Activated naive CD4-positive, alpha-beta T cell (primary cell): Measurements from ENCODE around the gene TNPO3.
"Not testable (repeated sequence)": the region's sequence is repeated elsewhere in the genome, so short reads cannot be mapped to it uniquely, and the experiment has no call there.

ENCODE experiments used
- DNase-seq, 4 experiments: peaks; one replicate each; lab custom pipeline; 2025; lab: John Stamatoyannopoulos, UW

The TNPO3 gene

DNA sequence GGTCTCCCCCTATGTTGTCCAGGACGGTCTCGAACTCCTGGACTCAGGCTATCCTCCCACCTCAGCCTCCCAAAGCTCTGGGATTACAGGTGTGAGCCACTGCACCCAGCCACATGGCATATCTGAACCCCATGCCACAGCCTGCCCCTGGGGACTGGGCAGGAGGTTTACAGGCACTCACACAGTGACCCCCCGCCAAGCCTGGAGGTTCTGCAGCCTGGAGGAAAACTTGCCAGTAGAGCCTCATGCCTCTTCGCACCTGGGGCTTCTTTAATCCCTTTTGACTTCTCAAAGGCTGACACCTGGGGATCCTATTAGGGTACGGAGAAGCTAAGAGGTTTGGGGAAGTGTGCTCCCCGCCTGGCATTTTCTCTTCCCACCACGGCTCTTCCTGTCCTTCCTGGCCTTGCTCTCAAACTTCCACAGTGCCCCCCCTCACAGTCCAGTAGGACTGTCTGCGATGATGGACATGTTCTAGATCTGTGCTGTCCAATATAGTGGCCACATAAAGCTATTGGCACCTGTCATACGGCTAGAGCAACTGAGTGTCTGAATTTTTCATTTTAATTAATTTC, 133.0 kb downstream of the TNPO3 start:
- no peak for DNase-seq

DNA sequence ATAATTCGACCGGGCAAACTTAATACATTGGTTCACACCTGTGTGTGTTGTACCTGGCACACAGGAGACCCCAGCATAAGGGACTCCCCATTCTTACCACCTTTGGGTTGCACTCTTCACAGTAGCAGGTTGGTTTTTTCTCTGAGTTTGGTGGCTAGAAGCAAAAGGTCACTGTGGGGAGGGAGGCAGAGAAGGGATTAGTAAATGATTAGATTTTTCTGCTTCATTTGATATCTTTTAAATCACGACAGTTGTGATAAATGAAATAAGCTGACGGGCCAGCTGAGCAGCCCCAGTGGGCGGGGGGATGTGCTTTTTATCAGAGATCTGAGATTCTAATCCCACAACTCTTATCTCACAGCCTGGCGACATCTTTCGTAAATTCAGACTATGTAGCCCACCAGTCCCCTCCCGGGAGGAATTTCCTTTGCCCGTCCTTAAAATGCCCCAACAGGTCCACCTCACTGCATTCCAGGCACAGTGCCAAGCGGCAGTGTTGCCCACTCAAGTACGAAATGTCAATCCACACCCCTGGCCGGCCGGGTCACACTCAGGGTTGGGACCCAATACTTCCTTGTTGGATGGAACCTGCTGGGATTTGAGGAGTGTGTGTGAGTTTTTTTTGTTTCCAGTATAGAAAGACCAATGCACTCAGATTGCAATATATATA, 133.9 kb downstream of the TNPO3 start:
- DNase-seq: no peak

DNA sequence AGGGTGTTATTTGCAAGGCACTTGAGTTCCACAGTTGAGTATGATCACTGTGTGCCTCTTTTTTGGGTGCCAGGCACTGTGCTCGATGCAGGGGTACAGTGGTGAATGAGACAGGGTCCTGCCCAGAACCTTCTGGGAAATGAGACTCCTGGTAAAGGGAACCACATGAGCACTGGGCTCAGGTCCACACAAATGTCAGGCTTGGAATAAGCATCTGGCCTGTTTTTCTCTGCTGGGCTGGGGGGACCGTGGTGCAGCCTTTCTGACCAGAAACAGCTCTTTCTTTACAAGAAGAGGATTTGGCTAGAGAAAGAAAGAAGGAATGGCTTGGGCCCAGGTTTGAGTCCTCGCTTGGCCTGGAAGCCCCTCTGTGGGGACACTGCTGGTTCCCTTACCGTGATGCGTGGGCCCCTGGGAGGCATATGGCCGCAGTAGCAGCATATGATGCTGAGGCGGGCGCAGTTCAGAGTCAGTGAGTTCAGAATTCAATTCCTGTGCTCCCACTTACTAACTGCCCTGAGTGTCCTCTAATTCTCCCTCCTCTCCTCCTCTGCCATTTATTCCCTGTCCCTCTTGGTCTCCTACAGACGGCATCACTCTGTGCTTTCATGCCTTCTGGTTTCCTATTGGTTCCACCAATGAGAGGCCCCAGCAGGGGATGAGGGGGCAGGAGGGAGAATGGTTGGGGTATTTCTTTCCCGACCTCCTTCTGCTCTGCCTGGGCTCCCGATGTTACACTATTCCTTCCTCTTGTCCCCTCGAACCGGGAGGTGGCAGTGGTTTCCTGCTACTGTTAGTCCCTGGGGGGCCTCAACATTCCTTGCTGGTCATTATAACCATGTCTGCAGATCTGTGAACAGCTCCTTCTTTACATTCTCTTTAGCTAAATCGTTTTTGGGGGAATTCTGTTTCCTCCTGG, 134.8 kb downstream of the TNPO3 start:
- no peak for DNase-seq

DNA sequence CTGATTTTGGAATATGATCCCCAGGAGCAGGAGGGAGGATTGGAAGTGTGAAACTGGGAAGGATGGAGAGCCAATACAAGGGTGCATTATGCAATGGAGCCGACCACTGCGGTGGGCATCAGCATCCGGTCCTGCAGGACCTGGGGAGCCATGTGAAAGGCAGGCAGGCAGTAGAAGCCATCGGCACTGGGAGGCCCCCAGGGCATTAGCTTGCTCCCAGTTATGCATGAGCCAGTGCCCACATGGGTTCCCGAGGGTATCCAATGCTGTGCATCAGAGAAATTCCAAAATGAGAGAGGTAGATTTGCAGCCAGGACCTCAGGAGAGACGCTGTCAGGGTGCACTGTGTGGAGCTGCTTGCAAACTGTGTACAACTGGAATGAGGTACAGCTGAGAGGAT, 135.7 kb downstream of the TNPO3 start:
- no peak for DNase-seq

DNA sequence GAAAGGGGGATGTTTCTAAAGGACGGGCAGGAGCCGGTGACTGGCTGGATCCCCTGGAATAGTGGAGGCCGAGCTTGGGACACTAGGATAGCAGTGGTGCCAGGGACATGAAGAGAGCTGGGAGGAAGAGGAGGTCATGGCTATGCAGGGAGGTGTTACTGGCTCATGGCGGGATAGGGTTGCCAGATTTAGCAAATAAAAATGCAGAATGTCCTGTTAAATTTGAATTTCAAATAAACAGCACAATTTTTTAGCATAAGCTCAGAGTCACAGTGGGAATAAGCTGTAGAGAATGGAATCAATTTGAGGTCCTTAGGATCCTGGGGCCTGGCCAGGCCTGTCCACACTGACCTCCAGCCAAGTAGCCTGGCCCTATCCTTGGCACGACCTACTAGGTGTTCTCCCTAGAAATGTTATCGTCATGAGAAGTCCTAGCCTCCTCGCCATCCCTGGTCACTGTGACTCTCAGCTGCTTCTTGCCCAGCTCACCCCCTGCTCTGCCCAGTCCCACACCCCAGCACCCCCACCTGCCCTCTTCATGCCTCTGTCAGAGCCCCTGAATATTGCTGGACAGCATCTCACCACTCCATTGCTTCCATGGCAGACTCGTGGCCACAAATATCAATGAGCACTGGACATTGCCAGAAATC, 136.8 kb downstream of the TNPO3 start:
- no peak for DNase-seq

DNA sequence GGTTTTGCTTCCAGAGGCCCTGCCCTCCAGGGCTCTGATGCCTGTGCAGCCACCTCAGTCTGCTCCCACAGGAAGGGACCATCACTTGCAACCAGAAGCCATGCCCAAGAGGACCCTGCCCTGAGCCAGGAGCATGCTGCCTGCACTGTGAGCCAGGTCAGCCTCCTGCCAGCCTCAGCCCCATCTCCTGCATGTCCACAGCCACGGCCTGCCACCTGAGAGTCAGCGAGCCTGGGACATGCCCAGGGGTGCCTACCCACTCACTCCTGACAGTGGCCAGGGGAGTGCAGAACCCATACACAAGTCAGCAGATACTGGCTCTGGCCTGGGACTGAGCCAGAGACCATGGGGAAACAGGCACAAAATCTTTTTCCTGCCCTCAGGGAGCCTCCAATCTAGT, 137.8 kb downstream of the TNPO3 start:
- DNase-seq: no peak

DNA sequence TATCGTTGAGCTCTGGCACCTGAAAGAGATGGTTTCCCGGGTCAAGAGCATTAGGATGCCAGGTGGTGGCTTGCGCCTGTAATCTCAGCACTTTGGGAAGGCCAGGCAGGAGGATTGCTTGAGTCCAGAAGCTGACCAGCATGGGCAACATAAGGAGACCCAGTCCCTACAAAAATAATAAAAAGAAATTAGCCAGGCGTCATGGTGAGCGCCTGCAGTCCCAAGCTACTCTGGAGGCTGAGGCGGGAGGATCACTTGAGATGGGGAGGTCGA, 138.3 kb downstream of the TNPO3 start:
- no peak for DNase-seq

DNA sequence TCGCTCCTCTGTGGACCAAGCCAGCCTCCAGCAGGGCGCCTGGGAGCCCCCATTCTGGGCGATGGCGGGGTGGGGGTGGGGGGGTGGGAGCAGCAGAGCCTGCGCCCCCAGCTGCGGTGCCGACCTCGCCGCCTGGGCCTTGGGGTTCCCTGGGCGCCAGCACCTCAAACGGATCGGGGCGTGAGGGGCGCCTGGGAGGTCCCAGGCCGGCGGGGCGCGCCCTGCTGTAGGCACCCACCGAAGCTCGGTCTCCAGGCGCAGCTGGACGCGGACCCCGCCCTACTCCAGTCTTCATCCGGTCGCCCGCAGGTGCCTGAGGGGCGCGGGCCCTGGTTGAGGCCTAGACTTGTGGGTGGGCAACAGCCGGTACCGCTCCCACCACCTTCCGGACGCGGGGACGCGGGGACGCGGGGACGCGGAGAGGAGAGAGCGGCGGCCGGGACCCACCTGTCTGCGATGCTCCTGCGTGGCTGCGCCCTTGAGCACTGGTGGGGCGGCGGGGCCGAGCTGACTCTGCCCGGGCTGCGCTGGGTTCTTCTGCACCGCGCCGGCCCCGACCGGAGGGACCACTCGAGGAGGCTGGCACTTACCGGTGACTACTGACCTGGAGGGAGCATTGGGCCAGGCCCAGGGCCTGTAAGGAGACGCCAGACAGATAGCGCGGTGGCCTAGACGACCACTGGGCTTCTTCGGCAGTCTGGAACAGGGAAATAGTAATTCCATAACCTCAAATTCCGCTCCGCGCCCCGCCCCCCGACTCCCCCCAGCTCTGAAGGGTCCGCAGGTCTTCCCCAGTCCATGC, 138.9 kb downstream of the TNPO3 start:
- DNase-seq: no peak

DNA sequence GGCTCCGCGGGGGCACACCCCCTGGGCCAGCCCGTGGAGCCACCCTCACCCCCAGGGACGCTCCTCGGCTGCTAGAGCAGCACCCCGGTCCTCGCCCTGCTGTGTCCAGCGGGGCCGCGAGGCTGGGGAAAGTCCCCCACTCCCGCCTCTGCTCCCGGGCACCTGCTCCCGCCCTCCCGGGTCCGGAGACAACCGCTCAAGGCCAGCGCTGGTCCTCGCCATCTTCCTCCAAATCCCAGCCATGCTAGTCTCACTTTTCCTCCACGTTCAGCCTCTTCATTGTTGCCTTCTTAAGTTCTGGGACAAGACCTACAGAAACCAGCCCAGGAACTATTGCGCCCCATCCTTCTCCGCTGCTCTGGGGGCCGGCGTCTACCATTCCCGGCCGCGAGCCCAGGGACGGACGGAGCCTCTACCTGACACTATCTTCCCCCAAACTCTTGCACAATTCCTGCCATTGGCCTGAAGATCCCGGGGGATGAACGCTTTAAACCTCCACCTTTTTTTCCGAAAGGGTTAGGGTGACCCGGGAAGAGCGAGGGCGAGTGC, 139.6 kb downstream of the TNPO3 start:
- no peak for DNase-seq

DNA sequence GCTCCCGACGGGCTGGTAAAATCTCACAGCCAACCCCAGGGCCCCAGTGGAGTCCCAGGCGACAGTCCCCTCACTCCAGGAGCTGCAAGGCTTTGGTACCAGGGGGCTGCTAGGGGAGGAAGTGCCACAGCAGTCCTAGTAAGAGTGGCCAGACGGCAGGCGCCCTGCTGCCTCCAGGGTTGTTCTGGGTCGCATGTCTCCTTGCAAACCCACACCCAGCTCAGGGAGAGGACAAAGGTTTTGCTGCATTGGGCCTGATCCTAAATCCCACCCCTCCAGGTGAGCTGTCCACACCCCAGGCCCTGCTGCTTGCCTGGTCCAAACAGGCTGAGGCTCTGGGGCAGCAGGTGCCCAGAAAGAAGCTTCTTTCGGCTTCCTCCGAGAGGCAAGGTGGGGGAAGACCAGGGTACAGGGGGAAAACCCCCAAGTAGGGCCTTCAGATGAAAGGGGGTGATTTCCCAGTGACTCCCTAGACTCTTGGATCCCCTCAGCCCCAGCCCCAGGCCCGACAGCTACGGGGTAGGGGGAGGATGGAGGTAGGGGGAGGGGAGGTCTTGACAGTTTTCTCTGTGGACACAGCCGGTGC, 140.3 kb downstream of the TNPO3 start:
- no peak for DNase-seq

DNA sequence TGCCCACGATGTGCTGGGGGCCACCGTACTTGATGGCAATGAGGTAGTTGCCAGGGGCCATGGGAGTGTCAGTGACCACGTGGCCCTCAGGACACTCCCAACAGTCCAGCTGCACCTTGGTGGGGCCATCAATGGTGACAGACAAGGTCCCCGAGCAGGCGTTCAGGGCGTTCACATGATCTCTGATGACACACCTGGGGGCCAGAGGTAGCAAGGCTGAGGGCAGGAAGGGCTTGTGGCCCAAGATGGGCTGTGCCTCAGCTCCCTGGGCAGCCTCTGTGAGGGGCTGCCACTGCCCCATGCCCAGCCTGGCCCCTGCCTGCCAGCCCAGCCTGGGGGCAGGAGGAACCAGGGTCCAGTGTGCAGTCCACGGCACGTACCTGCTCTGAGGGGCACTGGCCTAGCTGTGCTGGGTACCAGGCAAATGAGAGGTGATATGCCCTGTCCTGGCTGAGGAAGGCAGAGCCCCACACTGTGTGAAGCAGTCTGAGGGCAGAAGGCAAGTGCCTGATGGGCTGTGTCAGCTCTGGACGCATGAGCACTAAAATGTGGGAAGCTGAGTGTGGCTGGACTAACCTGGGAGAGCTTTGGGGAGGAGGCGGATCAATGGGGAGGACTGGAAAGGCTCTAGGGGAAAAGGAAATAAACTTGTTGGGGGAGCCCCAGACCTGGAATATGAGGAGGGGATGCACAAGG, 140.9 kb downstream of the TNPO3 start:
- no peak for DNase-seq

DNA sequence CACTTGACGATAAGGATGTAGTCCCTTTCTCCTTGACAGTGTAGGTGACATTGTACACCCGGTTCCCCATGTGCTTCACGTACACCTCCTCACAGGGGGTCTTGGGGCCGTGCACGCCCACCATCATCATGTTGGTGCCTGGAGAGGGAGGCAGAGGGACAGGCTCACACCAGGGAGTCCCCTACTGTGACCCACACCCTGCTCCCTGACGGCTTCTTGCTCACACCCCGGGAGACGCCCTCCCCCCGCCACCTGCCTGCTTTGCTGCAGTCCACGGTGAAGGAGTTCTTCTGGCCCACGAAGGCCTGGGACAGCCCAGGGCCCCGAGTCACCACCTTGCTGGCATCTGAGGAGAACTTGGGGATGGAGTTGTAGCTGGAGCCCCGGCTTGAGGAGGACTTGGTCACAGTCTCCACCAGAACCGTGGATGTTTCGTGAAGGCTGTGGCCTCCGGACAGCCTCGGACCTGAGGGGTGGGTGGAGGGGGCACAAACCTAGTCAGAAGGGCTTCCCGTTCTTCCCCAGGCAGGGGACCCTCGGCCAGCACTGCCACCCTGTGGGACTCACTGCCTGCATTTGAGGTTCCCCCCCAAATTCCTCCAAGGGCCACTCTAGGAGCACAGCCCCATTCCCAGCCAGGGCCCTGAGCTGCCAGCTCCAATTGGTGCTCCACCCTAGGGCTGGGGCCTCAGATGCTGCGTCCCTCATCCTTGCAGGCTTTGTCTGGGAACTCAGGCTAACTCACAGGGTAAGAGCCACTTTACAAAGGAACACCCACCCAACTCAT, 142.0 kb downstream of the TNPO3 start:
- not testable (repeated sequence) for DNase-seq

DNA sequence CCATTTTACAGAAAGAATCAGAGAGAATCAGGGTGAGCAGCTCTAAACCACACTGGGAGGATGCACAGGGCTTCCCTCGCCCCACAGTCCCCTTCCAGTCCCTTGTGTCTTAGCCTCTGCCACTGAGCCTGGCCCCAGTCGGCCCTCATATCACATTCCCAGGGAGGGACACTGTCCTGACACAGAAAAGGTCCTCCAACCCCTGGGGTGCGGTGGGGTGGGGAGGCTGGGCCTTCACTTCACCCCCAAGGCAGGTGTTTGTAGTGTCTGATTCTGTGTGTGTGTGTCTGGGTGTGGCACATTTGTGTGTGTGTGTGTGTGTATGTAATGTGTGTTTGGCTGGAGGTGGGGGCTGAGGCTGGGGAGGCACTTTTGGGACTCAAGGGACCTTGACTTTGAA, 142.6 kb downstream of the TNPO3 start:
- DNase-seq: no peak

DNA sequence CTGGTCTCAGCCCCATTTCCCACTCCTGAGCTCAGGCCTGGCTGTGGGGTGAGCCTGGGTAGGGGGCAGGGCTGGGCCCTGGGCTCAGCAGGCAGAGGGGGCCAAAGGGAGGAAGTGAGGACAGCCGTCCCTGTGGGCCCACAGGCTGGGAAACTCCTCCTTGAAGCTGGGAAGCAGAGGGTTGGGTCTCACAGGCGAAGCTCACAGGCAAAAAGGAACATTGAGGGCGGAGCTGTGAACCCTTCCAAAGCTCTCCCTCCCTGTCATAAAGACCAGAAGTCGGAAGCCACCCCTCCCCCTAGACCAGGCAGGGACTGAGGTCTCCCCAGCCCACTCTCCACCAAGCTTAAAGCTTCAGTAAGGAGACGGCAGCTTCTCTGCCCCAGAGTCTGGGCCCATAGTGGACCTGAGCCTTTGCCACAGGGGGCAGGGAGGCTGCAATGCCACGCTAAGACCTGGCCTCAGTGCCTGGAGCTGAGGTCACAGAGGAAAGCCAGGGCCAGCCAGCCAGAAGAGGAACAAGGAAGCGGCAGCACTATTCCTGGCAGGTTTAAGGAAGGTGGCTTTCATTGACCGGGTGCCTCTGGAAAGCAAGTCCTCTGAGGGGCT, 143.4 kb downstream of the TNPO3 start:
- DNase-seq: no peak

DNA sequence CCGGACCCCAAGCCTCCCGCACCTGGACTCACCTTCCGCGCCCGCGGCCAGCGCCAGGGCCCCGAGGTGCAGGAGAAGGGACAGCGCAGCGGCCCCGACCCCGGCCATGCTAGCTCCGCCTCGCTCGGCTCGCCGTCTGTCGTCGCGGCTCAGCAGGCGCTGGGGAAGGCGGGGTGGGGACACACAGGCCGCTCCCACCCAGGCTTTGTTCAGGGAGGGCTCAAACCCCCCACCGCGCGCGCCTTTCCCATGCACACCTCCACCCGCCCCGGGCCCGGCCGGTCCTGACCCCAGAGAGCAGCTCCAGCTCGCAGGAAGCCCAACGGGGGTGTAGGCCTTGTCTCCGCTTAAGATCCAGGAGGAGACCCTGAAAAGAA, 144.4 kb downstream of the TNPO3 start, which contains the start of gene KCP:
TSS of gene KCP (minus strand) at position 141 of the 377 bp plus-strand sequence. CDS start at position 108, 33 bp downstream.
- DNase-seq: no peak

DNA sequence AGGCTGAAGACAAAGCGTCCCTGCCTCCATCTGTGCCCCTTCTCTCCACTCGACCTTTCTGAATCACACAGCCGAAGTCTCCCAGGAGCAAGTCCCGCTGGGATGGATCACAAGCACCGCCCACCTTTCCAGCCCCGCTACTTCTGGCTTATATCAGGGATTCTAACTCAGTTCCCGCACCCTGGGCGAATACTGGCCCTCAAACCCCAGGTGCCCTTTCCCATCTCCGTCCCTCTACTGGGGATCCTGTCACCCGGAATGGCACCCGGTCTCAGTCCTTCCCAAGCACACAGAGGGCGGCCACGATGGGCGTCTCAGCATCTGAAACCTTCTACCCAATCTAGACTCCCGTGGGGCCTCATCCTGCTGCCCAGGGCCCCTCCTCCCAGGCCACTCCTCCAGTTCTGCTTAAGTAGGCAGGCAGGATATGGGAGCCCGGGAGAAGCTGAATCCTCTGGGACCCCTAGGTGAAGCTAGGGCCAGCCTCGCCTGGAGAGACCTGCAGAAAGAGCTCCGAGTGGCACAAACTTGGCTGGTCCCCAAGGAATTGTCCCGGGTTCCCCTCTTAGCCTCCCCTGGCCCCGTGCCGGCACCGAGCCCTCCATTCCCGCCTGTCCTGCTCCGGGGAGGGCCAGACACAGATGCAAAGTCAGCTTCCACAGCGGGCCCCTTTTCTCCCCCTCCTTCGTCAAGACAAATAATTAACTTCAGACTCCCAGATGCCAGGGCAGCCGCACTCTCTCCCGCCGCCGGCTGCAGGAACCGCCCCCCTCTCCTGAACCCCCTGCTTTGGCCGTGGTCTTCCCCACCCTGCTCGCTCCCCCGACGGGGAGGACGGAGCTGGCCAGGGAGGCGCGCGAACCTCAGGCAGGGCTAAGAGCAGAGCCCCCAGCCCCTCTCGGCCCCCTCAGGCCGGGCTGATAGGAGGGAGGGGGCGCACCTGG, 145.0 kb downstream of the TNPO3 start:
- DNase-seq: no peak

DNA sequence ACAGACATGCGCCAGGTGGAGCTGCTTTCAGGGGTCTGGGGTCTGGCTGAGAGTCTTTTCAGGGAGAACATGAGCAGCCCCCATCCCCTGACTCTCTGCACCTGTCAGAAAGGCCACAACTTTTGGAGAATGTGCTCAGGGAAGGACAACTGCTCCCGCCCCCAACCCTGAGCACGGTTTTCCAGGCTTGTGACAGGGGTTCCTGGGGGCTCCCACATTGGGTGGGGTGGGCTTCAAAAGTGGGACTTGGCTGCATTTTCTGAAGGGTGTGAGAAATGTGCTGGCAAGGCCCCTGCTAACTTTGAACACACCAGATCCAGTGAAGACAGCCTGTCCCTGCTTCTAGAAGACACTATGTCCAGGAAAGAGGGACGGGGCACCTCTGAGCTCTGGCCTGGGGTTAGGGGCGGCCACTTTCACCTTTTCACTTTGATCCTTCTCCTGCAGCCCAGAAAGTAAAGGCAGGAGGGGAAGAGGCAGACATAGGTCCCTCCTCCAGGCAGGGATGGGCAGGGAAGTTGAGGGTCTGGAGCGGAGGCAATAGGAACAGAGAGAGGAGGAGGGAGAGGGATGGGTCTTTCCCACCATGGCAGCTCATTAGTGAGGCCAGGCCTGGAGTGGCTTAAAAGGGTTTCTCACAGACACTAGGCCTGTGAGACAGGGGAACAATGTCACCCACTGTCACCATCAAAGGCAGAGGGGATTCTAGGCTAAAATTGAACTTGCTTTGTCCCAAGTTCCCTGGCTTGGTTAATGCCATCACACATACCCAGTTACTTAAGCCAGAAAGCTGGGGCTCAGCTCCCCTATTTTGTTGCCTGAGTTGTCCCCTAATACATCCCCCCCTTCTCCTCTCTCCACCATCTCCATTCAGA, 145.9 kb downstream of the TNPO3 start:
- no peak for DNase-seq
